ENCODE results near the gene SH2D3A.

GRCh38 chr19:6723108-6723618 is 44.1 kb downstream of the SH2D3A start:
- peak in 1 of 6 experiments; percentile 15 for TF ChIP-seq CTCF (IDR thresholded peaks at IDR 0.05)
- no peak for TF ChIP-seq POLR2A (IDR thresholded peaks at IDR 0.05)

All from thyroid gland (tissue), 4 donors.